Keratinocyte (primary cell): ENCODE measurements around the gene ADCY10. TPM values are rescaled to one million over a fixed set of nuclear protein-coding genes. Genes with fewer than 3 reads are reported as not detected.

ENCODE experiments used
- DNase-seq: peaks from one replicate; pipeline ENCODE4 v3.0.0-alpha.2; 2011; ENCODE audit warnings: low read depth, missing footprints, low spot score
- FAIRE-seq: peaks from 2 replicates; lab custom pipeline; 2011; peaks lifted over from hg19 to GRCh38; lab: Jason Lieb, UNC
- H2AFZ ChIP-seq: 2 replicates; pipeline ENCODE4 v1.6.0; 2012; ENCODE audit warnings: low read length, control low read depth, inconsistent platforms; ENCODE audit not compliant: control insufficient read depth
- H3K27ac ChIP-seq: 2 replicates; pipeline ENCODE4 v1.5.1; 2011; ENCODE audit warnings: low read length; ENCODE audit not compliant: control insufficient read depth, insufficient read depth
- H3K27me3 ChIP-seq: 3 replicates; pipeline ENCODE4 v1.6.0; 2011; ENCODE audit warnings: low read length; ENCODE audit not compliant: control insufficient read depth, insufficient read depth; ENCODE audit errors: extremely low read depth
- H3K36me3 ChIP-seq, 2 experiments: 2 replicates in 1 of 2; 3 replicates in 1 of 2; pipeline ENCODE4 v1.5.1; 2011; ENCODE audit warnings: low read length in 2 of 2, mild to moderate bottlenecking in 1 of 2; ENCODE audit not compliant: control insufficient read depth in 2 of 2, insufficient read depth in 2 of 2; ENCODE audit errors: extremely low read depth in 1 of 2
- H3K4me1 ChIP-seq: 3 replicates; pipeline ENCODE4 v1.5.1; 2011; ENCODE audit warnings: low read length; ENCODE audit not compliant: control insufficient read depth, insufficient read depth; ENCODE audit errors: extremely low read depth
- H3K4me2 ChIP-seq: 3 replicates; pipeline ENCODE4 v1.6.0; 2011; ENCODE audit warnings: low read depth, low read length; ENCODE audit not compliant: control insufficient read depth, insufficient read depth; ENCODE audit errors: extremely low read depth
- H3K4me3 ChIP-seq, 3 experiments: fragments of 200-600 bp in 1 of 3; sonication (generic) in 1 of 3; 2 replicates in 2 of 3; 3 replicates in 1 of 3; pipeline ENCODE4 v1.5.1; 2011 to 2016; ENCODE audit warnings: low read length in 3 of 3, mild to moderate bottlenecking in 3 of 3, control low read depth in 2 of 3, inconsistent platforms in 1 of 3, low read depth in 1 of 3, mixed read lengths in 1 of 3, mixed run types in 1 of 3, moderate library complexity in 1 of 3; ENCODE audit not compliant: control insufficient read depth in 2 of 3, insufficient read depth in 2 of 3; ENCODE audit errors: extremely low read depth in 1 of 3
- H3K79me2 ChIP-seq: 2 replicates; pipeline ENCODE4 v1.6.0; 2012; ENCODE audit warnings: low read length; ENCODE audit not compliant: control insufficient read depth, insufficient read depth
- H3K9ac ChIP-seq: 3 replicates; pipeline ENCODE4 v1.6.0; 2011; ENCODE audit warnings: low read length; ENCODE audit not compliant: control insufficient read depth, insufficient read depth; ENCODE audit errors: extremely low read depth
- H3K9me1 ChIP-seq: 3 replicates; pipeline ENCODE4 v1.6.0; 2011; ENCODE audit warnings: low read length; ENCODE audit not compliant: control insufficient read depth, insufficient read depth; ENCODE audit errors: extremely low read depth
- H3K9me3 ChIP-seq: 2 replicates; pipeline ENCODE4 v1.5.1; 2012; ENCODE audit warnings: low read depth, low read length; ENCODE audit not compliant: control insufficient read depth
- H4K20me1 ChIP-seq: 3 replicates; pipeline ENCODE4 v1.6.0; 2011; ENCODE audit warnings: low read length; ENCODE audit not compliant: control insufficient read depth, insufficient read depth; ENCODE audit errors: extremely low read depth
- CTCF ChIP-seq, 3 experiments: IDR thresholded peaks in 1 of 3; conservative IDR thresholded peaks in 1 of 3; optimal IDR thresholded peaks in 1 of 3; 2 replicates in 2 of 3; 3 replicates in 1 of 3; pipeline versions ENCODE3 to v1.5.1; 2011; ENCODE audit warnings: low read length in 3 of 3, mild to moderate bottlenecking in 3 of 3, moderate library complexity in 2 of 3, control low read depth in 1 of 3, inconsistent platforms in 1 of 3; ENCODE audit not compliant: insufficient read depth in 2 of 3; ENCODE audit errors: extremely low read depth in 1 of 3
- EZH2 ChIP-seq: IDR thresholded peaks from one replicate; pipeline ENCODE4 v1.6.1; 2012; ENCODE audit warnings: inconsistent platforms, mild to moderate bottlenecking, low read length, moderate library complexity
- dilution Hi-C: fragments of 300-500 bp; cut with MboI; formaldehyde crosslinking; loops from one replicate; pipeline ENCODE4 v1.7.0; 2020; ENCODE audit warnings: low sequenced_read_pairs; ENCODE audit not compliant: extremely low pct_ligation_motif_present
- polyA plus RNA-seq, 5 experiments: library from polyadenylated mRNA; depleted of rRNA in 3 of 5; stranded (reverse) in 3 of 5; stranded (forward) in 1 of 5; unstranded in 1 of 5; fragments of >200 nt; gene quantifications; 1 replicate in 1 of 5; 2 replicates in 3 of 5; 3 replicates in 1 of 5; pipeline versions ENCODE4 v1.2.1 to v1.2.3, GENCODE V29; 2011 to 2012; ENCODE audit warnings: missing spikeins in 2 of 5, low read depth in 1 of 5, low replicate concordance in 1 of 5

The ADCY10 gene
- polyA plus RNA-seq, 1 donor (not counting 4 experiments of a cell fraction or from before 2014, with no cell fraction given) = 0.04 TPM

- Histone ChIP-seq H3K27ac (peak overlapping the region; percentile 75), H3K9ac (peak overlapping the region; percentile 2), H2AFZ (no peak overlapping the region), H3K79me2 (peaks cover 8% of the 10 kb centered on the region), H3K4me2 (peak overlapping the region; percentile 60), H3K9me1 (no peaks in the 10 kb centered on the region), H3K4me1 (peaks cover 27% of the 10 kb centered on the region), H3K36me3 (peaks cover 14 to 38% of the 10 kb centered on the region in 2 experiments), H3K4me3 (no peak overlapping the region), H3K27me3 (no peaks in the 10 kb centered on the region), H4K20me1 (no peaks in the 10 kb centered on the region), H3K9me3 (no peaks in the 10 kb centered on the region)
- dilution Hi-C loops = no loop called here
- FAIRE-seq (peak; percentile 29), DNase-seq (no peak)
- TF ChIP-seq CTCF (optimal IDR thresholded peaks at IDR 0.05 in 1 of 3, IDR thresholded peaks at IDR 0.05 in 1 of 3, conservative IDR thresholded peaks at IDR 0.05 in 1 of 3; ENCODE audit: extremely low read depth in 1 of 3, insufficient read depth in 2 of 3, low read length in 3 of 3) (no peak), EZH2 (no peak)
Observed at GRCh38 chr1:167775178-167775577, 138.8 kb downstream of the ADCY10 start.

- TF ChIP-seq EZH2 = no peak
- TF ChIP-seq CTCF (optimal IDR thresholded peaks at IDR 0.05 in 1 of 3, IDR thresholded peaks at IDR 0.05 in 1 of 3, conservative IDR thresholded peaks at IDR 0.05 in 1 of 3; ENCODE audit: extremely low read depth in 1 of 3, insufficient read depth in 2 of 3, low read length in 3 of 3) = no peak
- no peak for FAIRE-seq
- Histone ChIP-seq H3K79me2 (peaks cover 9% of the 10 kb centered on the region), H4K20me1 (no peaks in the 10 kb centered on the region), H3K27me3 (no peaks in the 10 kb centered on the region), H3K4me2 (peak overlapping the region; percentile 60), H3K4me3 (no peak overlapping the region), H3K9me3 (no peaks in the 10 kb centered on the region), H3K9ac (peak overlapping the region; percentile 2), H3K36me3 (peaks cover 17 to 42% of the 10 kb centered on the region in 2 experiments), H3K27ac (peak overlapping the region; percentile 75), H3K9me1 (no peaks in the 10 kb centered on the region), H3K4me1 (peaks cover 27% of the 10 kb centered on the region), H2AFZ (no peak overlapping the region)
- no peak for DNase-seq
- dilution Hi-C loops = no loop called here
Observed at GRCh38 chr1:167774710-167775109, 139.2 kb downstream of the ADCY10 start.
